HCT116 (cell line): Measurements from ENCODE around the gene NXPE3.

ENCODE experiments used
- EZH2 ChIP-seq: fragments of 200-600 bp; sonication (generic); IDR thresholded peaks from 2 replicates; pipeline ENCODE4 v1.6.1; 2017; ENCODE audit warnings: antibody characterized with exemption, mixed run types
- TCF7L2 ChIP-seq: IDR thresholded peaks from 2 replicates; pipeline ENCODE4 v1.7.0; 2011; ENCODE audit warnings: borderline replicate concordance, inconsistent platforms; ENCODE audit not compliant: insufficient read depth, insufficient read length; ENCODE audit errors: extremely low read depth
- TF ChIP-seq, protein P1 (sequence below): IDR thresholded peaks from 2 replicates; pipeline ENCODE4 v1.6.1; 2012
- TF ChIP-seq, protein P2 (sequence below), 3 experiments: fragments of 200-600 bp in 1 of 3; sonication (generic) in 1 of 3; IDR thresholded peaks in 2 of 3; conservative IDR thresholded peaks in 1 of 3; 2 replicates each; pipeline ENCODE4 v1.5.1; 2012 to 2017; ENCODE audit warnings: low read depth in 2 of 3, low read length in 2 of 3, antibody characterized with exemption in 1 of 3, borderline replicate concordance in 1 of 3, control low read depth in 1 of 3, mild to moderate bottlenecking in 1 of 3, mixed read lengths in 1 of 3, mixed run types in 1 of 3, moderate library complexity in 1 of 3; ENCODE audit not compliant: insufficient read depth in 1 of 3

DNA sequence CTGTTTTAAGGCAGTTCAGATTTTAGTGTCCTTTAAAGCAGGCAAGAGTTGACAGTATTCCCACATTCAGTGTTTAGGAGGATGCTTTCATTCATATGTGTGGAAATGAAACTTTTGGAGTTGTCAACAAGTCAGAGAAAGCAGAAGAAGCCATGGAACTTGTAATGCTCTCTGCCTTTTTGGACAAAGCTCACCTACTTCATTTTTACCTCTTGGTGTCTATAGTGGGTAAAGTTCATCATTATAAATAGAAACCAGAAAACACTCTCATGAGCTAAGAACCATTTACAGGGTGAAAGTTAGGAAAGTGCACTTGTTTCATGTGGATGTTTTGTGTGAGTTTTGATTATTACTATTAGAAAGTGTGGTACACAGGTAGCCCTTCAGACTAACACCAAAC is 61.1 kb downstream of the NXPE3 start:
- TF ChIP-seq, protein P1, sequence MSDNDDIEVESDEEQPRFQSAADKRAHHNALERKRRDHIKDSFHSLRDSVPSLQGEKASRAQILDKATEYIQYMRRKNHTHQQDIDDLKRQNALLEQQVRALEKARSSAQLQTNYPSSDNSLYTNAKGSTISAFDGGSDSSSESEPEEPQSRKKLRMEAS: no peak
- TF ChIP-seq TCF7L2 (no peak), EZH2 (no peak)
- TF ChIP-seq, protein P2, sequence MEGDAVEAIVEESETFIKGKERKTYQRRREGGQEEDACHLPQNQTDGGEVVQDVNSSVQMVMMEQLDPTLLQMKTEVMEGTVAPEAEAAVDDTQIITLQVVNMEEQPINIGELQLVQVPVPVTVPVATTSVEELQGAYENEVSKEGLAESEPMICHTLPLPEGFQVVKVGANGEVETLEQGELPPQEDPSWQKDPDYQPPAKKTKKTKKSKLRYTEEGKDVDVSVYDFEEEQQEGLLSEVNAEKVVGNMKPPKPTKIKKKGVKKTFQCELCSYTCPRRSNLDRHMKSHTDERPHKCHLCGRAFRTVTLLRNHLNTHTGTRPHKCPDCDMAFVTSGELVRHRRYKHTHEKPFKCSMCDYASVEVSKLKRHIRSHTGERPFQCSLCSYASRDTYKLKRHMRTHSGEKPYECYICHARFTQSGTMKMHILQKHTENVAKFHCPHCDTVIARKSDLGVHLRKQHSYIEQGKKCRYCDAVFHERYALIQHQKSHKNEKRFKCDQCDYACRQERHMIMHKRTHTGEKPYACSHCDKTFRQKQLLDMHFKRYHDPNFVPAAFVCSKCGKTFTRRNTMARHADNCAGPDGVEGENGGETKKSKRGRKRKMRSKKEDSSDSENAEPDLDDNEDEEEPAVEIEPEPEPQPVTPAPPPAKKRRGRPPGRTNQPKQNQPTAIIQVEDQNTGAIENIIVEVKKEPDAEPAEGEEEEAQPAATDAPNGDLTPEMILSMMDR (IDR thresholded peaks at IDR 0.05 in 2 of 3, conservative IDR thresholded peaks at IDR 0.05 in 1 of 3; ENCODE audit: borderline replicate concordance in 1 of 3, insufficient read depth in 1 of 3, low read depth in 2 of 3, low read length in 2 of 3): no peak
